Endothelial cell of umbilical vein (primary cell): ENCODE measurements around the gene GNAQ. TPM values are rescaled to one million over a fixed set of nuclear protein-coding genes. Genes with fewer than 3 reads are reported as not detected.

Experiments used
- BruUV-seq: library from RNA; stranded (reverse); fragments of 400-500 nt; replicated peaks from 2 replicates; lab custom pipeline; 2021; lab: Mats Ljungman, UMichigan
- CTCF ChIA-PET: fragments of 300-600, 350-600 bp; sonication (Branson Sonifier 250); formaldehyde crosslinking; loops from one replicate; lab custom pipeline; 2021; ENCODE audit warnings: antibody characterized with exemption, inconsistent platforms; lab: Charles Lee
- POLR2A ChIA-PET: fragments of 300-600, 350-600 bp; sonication (Branson Sonifier 250); formaldehyde crosslinking; loops from one replicate; lab custom pipeline; 2021; ENCODE audit warnings: antibody characterized with exemption, inconsistent platforms; lab: Charles Lee
- DNase-seq: peaks from one replicate; pipeline ENCODE4 v3.0.0-alpha.2; 2011; ENCODE audit warnings: low read depth, low spot score
- FAIRE-seq: peaks from 2 replicates; lab custom pipeline; 2011; peaks lifted over from hg19 to GRCh38; lab: Jason Lieb, UNC
- H2AFZ ChIP-seq: 2 replicates; pipeline ENCODE4 v1.6.0; 2012; ENCODE audit warnings: low read depth, low read length, control low read depth, inconsistent platforms
- H3K27ac ChIP-seq: 2 replicates; pipeline ENCODE4 v1.5.1; 2011; ENCODE audit warnings: low read depth, mild to moderate bottlenecking, control low read depth, low read length, moderate library complexity; ENCODE audit not compliant: insufficient read depth
- H3K27me3 ChIP-seq, 2 experiments: 2 replicates each; pipeline versions ENCODE4 v1.6.0 to v1.6.1; 2011; ENCODE audit warnings: low read length in 2 of 2, mixed read lengths in 1 of 2; ENCODE audit not compliant: control insufficient read depth in 2 of 2, insufficient read depth in 2 of 2
- H3K36me3 ChIP-seq, 2 experiments: 2 replicates in 1 of 2; 3 replicates in 1 of 2; pipeline ENCODE4 v1.5.1; 2011; ENCODE audit warnings: low read length in 2 of 2, mild to moderate bottlenecking in 1 of 2, moderate library complexity in 1 of 2; ENCODE audit not compliant: control insufficient read depth in 2 of 2, insufficient read depth in 2 of 2; ENCODE audit errors: extremely low read depth in 1 of 2
- H3K4me1 ChIP-seq: 3 replicates; pipeline ENCODE4 v1.5.1; 2011; ENCODE audit warnings: mild to moderate bottlenecking, low read length; ENCODE audit not compliant: control insufficient read depth, insufficient read depth; ENCODE audit errors: extremely low read depth
- H3K4me2 ChIP-seq: 2 replicates; pipeline ENCODE4 v1.6.1; 2011; ENCODE audit warnings: low read length, control low read depth, mixed read lengths; ENCODE audit not compliant: insufficient read depth
- H3K4me3 ChIP-seq, 3 experiments: fragments of 200-600 bp in 1 of 3; sonication (generic), shearing (Covaris generic) in 1 of 3; replicated peaks in 1 of 3; 2 replicates each; pipeline ENCODE4 v1.5.1; 2011 to 2016; ENCODE audit warnings: control low read depth in 3 of 3, low read length in 3 of 3, mild to moderate bottlenecking in 2 of 3, inconsistent platforms in 1 of 3, low read depth in 1 of 3, moderate library complexity in 1 of 3; ENCODE audit not compliant: insufficient read depth in 1 of 3
- H3K79me2 ChIP-seq: 2 replicates; pipeline ENCODE4 v1.6.0; 2012; ENCODE audit warnings: low read length, inconsistent platforms; ENCODE audit not compliant: control insufficient read depth, insufficient read depth
- H3K9ac ChIP-seq: replicated peaks from 2 replicates; pipeline ENCODE3; 2011; ENCODE audit warnings: low read length, control low read depth; ENCODE audit not compliant: insufficient read depth; ENCODE audit errors: extremely low read depth
- H3K9me1 ChIP-seq: replicated peaks from 3 replicates; pipeline ENCODE4 v1.6.0; 2011; ENCODE audit warnings: mild to moderate bottlenecking, low read length; ENCODE audit not compliant: control insufficient read depth, insufficient read depth; ENCODE audit errors: extremely low read depth
- H3K9me3 ChIP-seq: replicated peaks from 2 replicates; pipeline ENCODE4 v1.5.1; 2012; ENCODE audit warnings: low read length, inconsistent platforms; ENCODE audit not compliant: control insufficient read depth, insufficient read depth
- H4K20me1 ChIP-seq: replicated peaks from 2 replicates; pipeline ENCODE3; 2011; ENCODE audit warnings: mild to moderate bottlenecking, low read length; ENCODE audit not compliant: control insufficient read depth, insufficient read depth; ENCODE audit errors: extremely low read depth
- CTCF ChIP-seq, 2 donors: IDR thresholded peaks; 1 replicate in 1 of 2; 2 replicates in 1 of 2; pipeline ENCODE4 v1.5.1; 2011; ENCODE audit warnings: low read length in 2 of 2, mild to moderate bottlenecking in 2 of 2, moderate library complexity in 2 of 2, control low read depth in 1 of 2, inconsistent platforms in 1 of 2, low read depth in 1 of 2; ENCODE audit not compliant: insufficient read depth in 1 of 2; ENCODE audit errors: extremely low read depth in 1 of 2
- EZH2 ChIP-seq: IDR thresholded peaks from 2 replicates; pipeline ENCODE4 v1.6.1; 2012; ENCODE audit warnings: borderline replicate concordance, low read depth, mild to moderate bottlenecking, moderate library complexity, low read length, inconsistent platforms; ENCODE audit not compliant: severe bottlenecking
- FOS ChIP-seq: IDR thresholded peaks from 2 replicates; pipeline ENCODE4 v1.6.1; 2011; ENCODE audit warnings: mild to moderate bottlenecking, low read length, moderate library complexity, borderline replicate concordance; ENCODE audit not compliant: insufficient read depth
- GATA2 ChIP-seq: IDR thresholded peaks from 2 replicates; pipeline ENCODE4 v1.7.0; 2011; ENCODE audit warnings: low read depth, mild to moderate bottlenecking, moderate library complexity, mixed read lengths, low read length; ENCODE audit not compliant: insufficient read length, insufficient read depth
- JUN ChIP-seq: IDR thresholded peaks from 2 replicates; pipeline ENCODE4 v1.6.1; 2011; ENCODE audit warnings: borderline replicate concordance, low read depth; ENCODE audit not compliant: insufficient read length, insufficient read depth
- MAX ChIP-seq: IDR thresholded peaks from 2 replicates; pipeline ENCODE4 v1.6.1; 2011; ENCODE audit not compliant: insufficient read depth, insufficient read length
- MYC ChIP-seq: IDR thresholded peaks from one replicate; pipeline ENCODE4 v1.6.1; 2011; ENCODE audit warnings: mild to moderate bottlenecking, low read depth, low read length
- POLR2A ChIP-seq: IDR thresholded peaks from 2 replicates; pipeline ENCODE4 v1.6.1; 2012; ENCODE audit warnings: low read depth, mild to moderate bottlenecking, control low read depth, low read length
- POLR2AphosphoS5 ChIP-seq: IDR thresholded peaks from 2 replicates; pipeline ENCODE4 v1.6.1; 2012; ENCODE audit warnings: low read depth, mild to moderate bottlenecking, control low read depth, low read length, moderate library complexity; ENCODE audit not compliant: insufficient read depth
- dilution Hi-C: fragments of 300-500 bp; cut with MboI; formaldehyde crosslinking; loops from one replicate; pipeline ENCODE4 v1.15.0; 2019; ENCODE audit warnings: low sequenced_read_pairs; ENCODE audit not compliant: extremely low pct_ligation_motif_present
- intact Hi-C: fragments of 100-400 bp; cut with micrococcal nuclease; formaldehyde crosslinking; loops from one replicate; pipeline ENCODE4 v1.10.0; 2022
- polyA plus RNA-seq, 4 experiments: library from polyadenylated mRNA; depleted of rRNA in 3 of 4; stranded (reverse) in 3 of 4; unstranded in 1 of 4; fragments of >200 nt; gene quantifications; 2 replicates each; pipeline versions ENCODE4 v1.2.1 to v1.2.3, GENCODE V29; 2011 to 2012; ENCODE audit warnings: missing spikeins in 1 of 4
- total RNA-seq: library from RNA; stranded (reverse); gene quantifications from 2 replicates; pipeline ENCODE4 v1.2.3, GENCODE V29; 2021

GNAQ gene
- total and polyA plus RNA-seq, 2 donors (not counting 3 experiments of a cell fraction or from before 2014, with no cell fraction given) = 26.1 to 67.3 TPM

GRCh38 chr9:77707383-77708063 lies 324.1 kb downstream of the GNAQ start:
- Histone ChIP-seq H4K20me1 (no peaks in the 10 kb centered on the region), H3K27ac (peak overlapping the region; percentile 82), H3K9me1 (no peaks in the 10 kb centered on the region), H3K9me3 (no peaks in the 10 kb centered on the region), H2AFZ (no peak overlapping the region), H3K4me3 (peak overlapping the region in 1 of 3 experiments; percentile 46), H3K4me1 (peaks cover 53% of the 10 kb centered on the region), H3K27me3 (no peaks in the 10 kb centered on the region), H3K79me2 (no peaks in the 10 kb centered on the region), H3K4me2 (peak overlapping the region; percentile 84), H3K36me3 (no peaks in the 10 kb centered on the region), H3K9ac (peak overlapping the region; percentile 85)
- DNase-seq = peak; percentile 96
- no peak for TF ChIP-seq CTCF (IDR thresholded peaks at IDR 0.05; ENCODE audit: extremely low read depth in 1 of 2, insufficient read depth in 1 of 2, low read depth in 1 of 2, low read length in 2 of 2)
- no peak for TF ChIP-seq EZH2
- peak; percentile 96 for TF ChIP-seq JUN
- peak; percentile 24 for TF ChIP-seq POLR2A
- peak; percentile 86 for TF ChIP-seq FOS
- peak; percentile 61 for TF ChIP-seq GATA2
- peak; percentile 83 for TF ChIP-seq MYC
- no peak for TF ChIP-seq MAX
- TF ChIP-seq POLR2AphosphoS5 = peak; percentile 92
- BruUV-seq = TSS peak; percentile 53
- CTCF ChIA-PET = interaction anchor here (0.8 to 1.4 kb wide), 9 partner anchors 27 to 274 kb away, joined by 3 to 16 read pairs (median 3); no protein-coding TSS in a partner anchor
- intact Hi-C loops = loop anchor here (1.0 to 5.0 kb wide), 3 partner anchors 44 to 285 kb away; no protein-coding TSS in a partner anchor
- dilution Hi-C loops = no loop called here
- peak; percentile 97 for FAIRE-seq
- POLR2A ChIA-PET = interaction anchor here (0.6 to 1.0 kb wide), 2 partner anchors 12 to 43 kb away, joined by 4 to 7 read pairs; no protein-coding TSS in a partner anchor
